ENCODE measurements around the gene ZSWIM1. TPM values are rescaled to one million over a fixed set of nuclear protein-coding genes. Genes with fewer than 3 reads are reported as not detected.

Gene ZSWIM1
- polyA plus RNA-seq, 1 donor (not counting 4 experiments of a cell fraction or from before 2014, with no cell fraction given) = 4.4 TPM

DNA sequence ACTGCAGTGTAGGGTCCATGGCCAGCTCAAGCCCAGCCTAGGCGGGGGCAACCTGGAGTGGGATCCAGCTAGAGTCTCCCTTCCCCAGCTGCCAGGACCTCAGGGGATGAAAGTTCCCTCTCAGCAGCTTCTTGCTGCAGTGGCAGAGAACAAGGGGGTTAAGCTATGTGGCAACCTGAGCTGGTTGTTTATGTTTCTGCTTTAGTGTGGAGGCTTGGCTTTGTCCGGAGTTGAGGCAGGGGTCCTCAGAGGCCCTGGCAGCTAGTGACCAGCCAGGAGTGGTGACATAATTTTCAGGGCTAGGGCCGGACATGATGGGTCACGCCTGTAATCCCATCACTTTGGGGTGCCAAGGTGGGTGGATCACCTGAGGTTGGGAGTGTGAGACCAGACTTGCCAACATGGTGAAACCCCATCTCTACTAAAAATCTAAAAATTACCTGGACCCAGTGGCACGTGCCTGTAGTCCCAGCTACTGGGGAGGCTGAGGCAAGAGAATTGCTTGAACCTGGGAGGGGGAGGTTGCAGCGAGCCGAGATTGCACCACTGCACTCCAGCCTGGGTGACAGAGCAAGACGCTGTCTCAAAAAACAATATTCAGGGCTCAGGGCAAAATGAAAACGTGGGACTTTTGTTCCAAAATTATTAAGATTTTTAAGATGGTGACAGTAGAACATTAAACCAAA is 44.9 kb downstream of the ZSWIM1 start:
- no peak for DNase-seq (ENCODE audit: low read depth, low spot score)
- no peaks in the 10 kb centered on the region for H3K79me2 ChIP-seq (ENCODE audit: control insufficient read depth, insufficient read depth, low read length)
- no peak overlapping the region for H2AFZ ChIP-seq (ENCODE audit: control insufficient read depth, low read length)
- dilution Hi-C loops (cut with MboI; ENCODE audit: extremely low pct_ligation_motif_present, low sequenced_read_pairs) = no loop called here
- no peak overlapping the region for H3K27ac ChIP-seq (ENCODE audit: control insufficient read depth, insufficient read depth, low read length)
- no peaks in the 10 kb centered on the region for H3K4me1 ChIP-seq (ENCODE audit: control insufficient read depth, extremely low read depth, insufficient read depth, low read length)
- H3K9me3 ChIP-seq (ENCODE audit: control insufficient read depth, low read depth, low read length) = no peaks in the 10 kb centered on the region
- H3K27me3 ChIP-seq (ENCODE audit: control insufficient read depth, extremely low read depth, insufficient read depth, low read length) = peaks cover 2% of the 10 kb centered on the region
- H3K9ac ChIP-seq (ENCODE audit: control insufficient read depth, extremely low read depth, insufficient read depth, low read length) = no peak overlapping the region
- H3K9me1 ChIP-seq (ENCODE audit: control insufficient read depth, extremely low read depth, insufficient read depth, low read length) = no peaks in the 10 kb centered on the region
- no peak for TF ChIP-seq EZH2 (IDR thresholded peaks at IDR 0.05; ENCODE audit: low read length)
- TF ChIP-seq, protein P1, sequence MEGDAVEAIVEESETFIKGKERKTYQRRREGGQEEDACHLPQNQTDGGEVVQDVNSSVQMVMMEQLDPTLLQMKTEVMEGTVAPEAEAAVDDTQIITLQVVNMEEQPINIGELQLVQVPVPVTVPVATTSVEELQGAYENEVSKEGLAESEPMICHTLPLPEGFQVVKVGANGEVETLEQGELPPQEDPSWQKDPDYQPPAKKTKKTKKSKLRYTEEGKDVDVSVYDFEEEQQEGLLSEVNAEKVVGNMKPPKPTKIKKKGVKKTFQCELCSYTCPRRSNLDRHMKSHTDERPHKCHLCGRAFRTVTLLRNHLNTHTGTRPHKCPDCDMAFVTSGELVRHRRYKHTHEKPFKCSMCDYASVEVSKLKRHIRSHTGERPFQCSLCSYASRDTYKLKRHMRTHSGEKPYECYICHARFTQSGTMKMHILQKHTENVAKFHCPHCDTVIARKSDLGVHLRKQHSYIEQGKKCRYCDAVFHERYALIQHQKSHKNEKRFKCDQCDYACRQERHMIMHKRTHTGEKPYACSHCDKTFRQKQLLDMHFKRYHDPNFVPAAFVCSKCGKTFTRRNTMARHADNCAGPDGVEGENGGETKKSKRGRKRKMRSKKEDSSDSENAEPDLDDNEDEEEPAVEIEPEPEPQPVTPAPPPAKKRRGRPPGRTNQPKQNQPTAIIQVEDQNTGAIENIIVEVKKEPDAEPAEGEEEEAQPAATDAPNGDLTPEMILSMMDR (optimal IDR thresholded peaks at IDR 0.05 in 1 of 3, IDR thresholded peaks at IDR 0.05 in 1 of 3, conservative IDR thresholded peaks at IDR 0.05 in 1 of 3; ENCODE audit: extremely low read depth in 1 of 3, insufficient read depth in 2 of 3, low read length in 3 of 3) = no peak
- H4K20me1 ChIP-seq (ENCODE audit: control insufficient read depth, extremely low read depth, insufficient read depth, low read length) = no peaks in the 10 kb centered on the region
- FAIRE-seq = no peak
- no peaks in the 10 kb centered on the region for H3K36me3 ChIP-seq (ENCODE audit: control insufficient read depth in 2 of 2, extremely low read depth in 1 of 2, insufficient read depth in 2 of 2, low read length in 2 of 2)
- H3K4me2 ChIP-seq (ENCODE audit: control insufficient read depth, extremely low read depth, insufficient read depth, low read depth, low read length) = no peak overlapping the region
- no peak overlapping the region for H3K4me3 ChIP-seq (ENCODE audit: control insufficient read depth in 2 of 3, extremely low read depth in 1 of 3, insufficient read depth in 2 of 3, low read depth in 1 of 3, low read length in 3 of 3)

DNA sequence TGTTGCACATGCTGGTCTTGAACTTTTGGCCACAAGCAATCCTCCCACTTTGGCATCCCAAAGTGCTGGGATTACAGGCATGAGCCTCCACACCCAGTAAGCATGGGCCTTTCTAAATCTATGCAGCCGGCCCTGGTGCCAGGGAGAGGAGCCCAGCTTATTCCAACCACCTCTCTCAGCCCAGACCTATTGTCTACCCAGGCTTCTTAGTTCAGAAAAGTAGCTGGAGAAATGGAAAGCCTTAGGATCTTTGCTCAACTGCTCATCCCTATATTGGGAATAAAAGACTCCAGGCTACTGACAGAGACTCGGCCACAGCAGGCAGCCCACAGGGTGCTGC is 45.7 kb downstream of the ZSWIM1 start:
- no peaks in the 10 kb centered on the region for H3K4me1 ChIP-seq (ENCODE audit: control insufficient read depth, extremely low read depth, insufficient read depth, low read length)
- H3K79me2 ChIP-seq (ENCODE audit: control insufficient read depth, insufficient read depth, low read length) = no peaks in the 10 kb centered on the region
- no peaks in the 10 kb centered on the region for H3K9me3 ChIP-seq (ENCODE audit: control insufficient read depth, low read depth, low read length)
- no peaks in the 10 kb centered on the region for H3K36me3 ChIP-seq (ENCODE audit: control insufficient read depth in 2 of 2, extremely low read depth in 1 of 2, insufficient read depth in 2 of 2, low read length in 2 of 2)
- DNase-seq (ENCODE audit: low read depth, low spot score) (no peak), FAIRE-seq (no peak)
- dilution Hi-C loops (cut with MboI; ENCODE audit: extremely low pct_ligation_motif_present, low sequenced_read_pairs) = no loop called here
- no peak overlapping the region for H3K4me3 ChIP-seq (ENCODE audit: control insufficient read depth in 2 of 3, extremely low read depth in 1 of 3, insufficient read depth in 2 of 3, low read depth in 1 of 3, low read length in 3 of 3)
- no peaks in the 10 kb centered on the region for H3K9me1 ChIP-seq (ENCODE audit: control insufficient read depth, extremely low read depth, insufficient read depth, low read length)
- no peaks in the 10 kb centered on the region for H4K20me1 ChIP-seq (ENCODE audit: control insufficient read depth, extremely low read depth, insufficient read depth, low read length)
- no peak for TF ChIP-seq EZH2 (IDR thresholded peaks at IDR 0.05; ENCODE audit: low read length)
- TF ChIP-seq, protein P1 (optimal IDR thresholded peaks at IDR 0.05 in 1 of 3, IDR thresholded peaks at IDR 0.05 in 1 of 3, conservative IDR thresholded peaks at IDR 0.05 in 1 of 3; ENCODE audit: extremely low read depth in 1 of 3, insufficient read depth in 2 of 3, low read length in 3 of 3) = no peak
- H3K4me2 ChIP-seq (ENCODE audit: control insufficient read depth, extremely low read depth, insufficient read depth, low read depth, low read length) = no peak overlapping the region
- no peak overlapping the region for H2AFZ ChIP-seq (ENCODE audit: control insufficient read depth, low read length)
- peaks cover 2% of the 10 kb centered on the region for H3K27me3 ChIP-seq (ENCODE audit: control insufficient read depth, extremely low read depth, insufficient read depth, low read length)
- no peak overlapping the region for H3K27ac ChIP-seq (ENCODE audit: control insufficient read depth, insufficient read depth, low read length)
- H3K9ac ChIP-seq (ENCODE audit: control insufficient read depth, extremely low read depth, insufficient read depth, low read length) = no peak overlapping the region
